ENCODE results near the gene ACSBG1.

ACSBG1 gene

GRCh38 chr15:78208887-78209645 lies 25.3 kb downstream of the ACSBG1 start:
- Histone ChIP-seq H3K9me3 (ENCODE audit: insufficient read depth, low read length, severe bottlenecking) (no peaks in the 10 kb centered on the region), H3K9ac (ENCODE audit: low read depth, low read length) (no peak overlapping the region), H3K27ac (ENCODE audit: low read length) (no peak overlapping the region), H3K4me3 (ENCODE audit: low read depth in 1 of 2, low read length in 2 of 2) (no peak overlapping the region), H2AFZ (ENCODE audit: low read depth, low read length) (no peak overlapping the region), H3K4me2 (ENCODE audit: insufficient read depth, low read length) (no peak overlapping the region), H3K79me2 (ENCODE audit: insufficient read depth, low read length) (no peaks in the 10 kb centered on the region), H3K4me1 (ENCODE audit: insufficient read depth, low read length) (no peaks in the 10 kb centered on the region), H3K36me3 (ENCODE audit: insufficient read depth, low read length) (no peaks in the 10 kb centered on the region), H4K20me1 (ENCODE audit: insufficient read depth, low read length) (no peaks in the 10 kb centered on the region), H3K27me3 (ENCODE audit: insufficient read depth, low read length, poor library complexity) (peaks cover 5% of the 10 kb centered on the region)
- TF ChIP-seq EZH2 (IDR thresholded peaks at IDR 0.05; ENCODE audit: borderline replicate concordance, low read depth, low read length, severe bottlenecking) (no peak), CTCF (IDR thresholded peaks at IDR 0.05; ENCODE audit: borderline replicate concordance, extremely low read depth, low read length, poor library complexity, severe bottlenecking) (no peak)
- ATAC-seq (ENCODE audit: insufficient read depth, low read depth) (no peak), DNase-seq (no peak)

GRCh38 chr15:78208341-78208844 lies 26.0 kb downstream of the ACSBG1 start:
- H3K27me3 ChIP-seq (ENCODE audit: insufficient read depth, low read length, poor library complexity): peaks cover 5% of the 10 kb centered on the region

GRCh38 chr15:78207641-78208340 lies 26.6 kb downstream of the ACSBG1 start:
- H3K27me3 ChIP-seq (ENCODE audit: insufficient read depth, low read length, poor library complexity): no peaks in the 10 kb centered on the region
- no peak overlapping the region for H3K4me3 ChIP-seq (ENCODE audit: low read depth in 1 of 2, low read length in 2 of 2)
- H3K9me3 ChIP-seq (ENCODE audit: insufficient read depth, low read length, severe bottlenecking): no peaks in the 10 kb centered on the region
- H4K20me1 ChIP-seq (ENCODE audit: insufficient read depth, low read length): no peaks in the 10 kb centered on the region
- no peak overlapping the region for H3K9ac ChIP-seq (ENCODE audit: low read depth, low read length)
- DNase-seq (no peak), ATAC-seq (ENCODE audit: insufficient read depth, low read depth) (no peak)
- H3K4me1 ChIP-seq (ENCODE audit: insufficient read depth, low read length): no peaks in the 10 kb centered on the region
- H2AFZ ChIP-seq (ENCODE audit: low read depth, low read length): no peak overlapping the region
- no peak overlapping the region for H3K27ac ChIP-seq (ENCODE audit: low read length)
- H3K4me2 ChIP-seq (ENCODE audit: insufficient read depth, low read length): no peak overlapping the region
- H3K79me2 ChIP-seq (ENCODE audit: insufficient read depth, low read length): no peaks in the 10 kb centered on the region
- no peaks in the 10 kb centered on the region for H3K36me3 ChIP-seq (ENCODE audit: insufficient read depth, low read length)
- TF ChIP-seq CTCF (IDR thresholded peaks at IDR 0.05; ENCODE audit: borderline replicate concordance, extremely low read depth, low read length, poor library complexity, severe bottlenecking): no peak
- TF ChIP-seq EZH2 (IDR thresholded peaks at IDR 0.05; ENCODE audit: borderline replicate concordance, low read depth, low read length, severe bottlenecking): no peak

More at GRCh38 chr15:78208341-78208844, 26.0 kb downstream of the ACSBG1 start:
- no peak overlapping the region for H3K4me3 ChIP-seq (ENCODE audit: low read depth in 1 of 2, low read length in 2 of 2)
- H3K9me3 ChIP-seq (ENCODE audit: insufficient read depth, low read length, severe bottlenecking): no peaks in the 10 kb centered on the region
- H4K20me1 ChIP-seq (ENCODE audit: insufficient read depth, low read length): no peaks in the 10 kb centered on the region
- TF ChIP-seq EZH2 (IDR thresholded peaks at IDR 0.05; ENCODE audit: borderline replicate concordance, low read depth, low read length, severe bottlenecking): no peak
- ATAC-seq (ENCODE audit: insufficient read depth, low read depth) (no peak), DNase-seq (no peak)
- H3K4me1 ChIP-seq (ENCODE audit: insufficient read depth, low read length): no peaks in the 10 kb centered on the region
- H3K27ac ChIP-seq (ENCODE audit: low read length): no peak overlapping the region
- no peaks in the 10 kb centered on the region for H3K36me3 ChIP-seq (ENCODE audit: insufficient read depth, low read length)
- no peaks in the 10 kb centered on the region for H3K79me2 ChIP-seq (ENCODE audit: insufficient read depth, low read length)
- H3K4me2 ChIP-seq (ENCODE audit: insufficient read depth, low read length): no peak overlapping the region
- no peak overlapping the region for H3K9ac ChIP-seq (ENCODE audit: low read depth, low read length)
- no peak overlapping the region for H2AFZ ChIP-seq (ENCODE audit: low read depth, low read length)

DNA sequence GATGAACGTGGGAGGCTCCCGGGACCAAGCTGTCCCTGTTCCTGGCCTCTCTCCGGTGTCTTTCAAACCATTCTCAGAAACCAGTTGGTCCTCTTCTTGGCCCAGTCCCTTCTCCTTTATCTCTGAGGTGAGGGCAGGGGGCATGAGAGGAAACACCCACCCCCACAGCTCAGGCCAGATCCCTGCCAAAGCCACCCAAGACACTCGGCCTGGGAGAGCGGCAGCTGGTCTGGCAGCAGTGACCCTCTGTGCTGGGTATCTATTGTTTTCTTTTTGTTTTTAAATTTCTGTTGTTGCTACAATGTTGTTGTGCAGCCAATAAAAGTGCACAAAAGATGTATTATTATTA lies 27.3 kb downstream of the ACSBG1 start:
- Histone ChIP-seq H3K4me2 (ENCODE audit: insufficient read depth, low read length) (no peak overlapping the region), H3K36me3 (ENCODE audit: insufficient read depth, low read length) (no peaks in the 10 kb centered on the region), H3K9ac (ENCODE audit: low read depth, low read length) (no peak overlapping the region), H2AFZ (ENCODE audit: low read depth, low read length) (no peak overlapping the region), H3K27me3 (ENCODE audit: insufficient read depth, low read length, poor library complexity) (no peaks in the 10 kb centered on the region), H3K27ac (ENCODE audit: low read length) (no peak overlapping the region), H3K79me2 (ENCODE audit: insufficient read depth, low read length) (no peaks in the 10 kb centered on the region), H3K9me3 (ENCODE audit: insufficient read depth, low read length, severe bottlenecking) (no peaks in the 10 kb centered on the region), H3K4me1 (ENCODE audit: insufficient read depth, low read length) (no peaks in the 10 kb centered on the region), H3K4me3 (ENCODE audit: low read depth in 1 of 2, low read length in 2 of 2) (no peak overlapping the region), H4K20me1 (ENCODE audit: insufficient read depth, low read length) (no peaks in the 10 kb centered on the region)
- DNase-seq (no peak), ATAC-seq (ENCODE audit: insufficient read depth, low read depth) (no peak)
- TF ChIP-seq EZH2 (IDR thresholded peaks at IDR 0.05; ENCODE audit: borderline replicate concordance, low read depth, low read length, severe bottlenecking): no peak
- no peak for TF ChIP-seq CTCF (IDR thresholded peaks at IDR 0.05; ENCODE audit: borderline replicate concordance, extremely low read depth, low read length, poor library complexity, severe bottlenecking)

All from DND-41 (cell line).